GM10847 (cell line): ENCODE results near the gene MFSD2B.

Source experiments
- POLR2A ChIP-seq: IDR thresholded peaks from 2 replicates; pipeline ENCODE4 v1.6.1; 2011; ENCODE audit not compliant: insufficient read length; ENCODE audit errors: extremely low read depth

The MFSD2B gene

DNA sequence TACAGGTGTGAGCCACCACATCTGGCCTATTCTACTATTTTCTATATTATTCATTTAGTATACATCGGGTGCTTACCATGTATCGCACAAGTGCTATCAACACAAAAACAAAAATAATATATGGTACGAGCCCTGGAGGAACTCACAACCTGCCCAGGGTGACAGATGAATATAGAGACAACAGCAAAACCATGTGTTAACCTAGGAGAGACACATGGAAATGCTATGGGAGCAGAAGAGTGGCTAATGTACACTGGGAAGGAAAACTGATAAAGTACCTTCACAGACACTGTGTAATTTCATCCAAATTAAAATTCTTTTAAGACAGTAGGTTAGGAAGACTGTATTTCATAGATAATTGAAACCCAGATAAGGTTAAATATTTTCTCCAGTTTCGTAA, 62.4 kb downstream of the MFSD2B start:
- no peak for TF ChIP-seq POLR2A

DNA sequence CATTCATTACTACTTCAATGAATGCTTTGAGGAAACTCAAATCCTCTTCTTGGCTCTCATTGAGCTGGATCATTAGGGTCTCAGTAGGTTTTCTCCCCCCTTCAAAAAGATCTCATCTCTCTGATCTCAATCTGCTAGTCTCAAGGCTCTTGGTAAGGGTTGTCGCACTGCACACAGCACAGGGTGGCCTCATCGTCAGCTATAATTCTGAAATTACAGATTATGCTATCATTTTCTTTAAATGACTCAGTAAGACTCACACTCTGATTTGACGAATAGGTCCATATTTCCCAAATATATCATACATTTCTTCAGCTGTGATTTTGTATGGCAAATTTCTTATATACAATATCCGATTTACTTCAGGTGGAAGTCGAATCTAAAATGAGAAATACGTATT, 63.9 kb downstream of the MFSD2B start:
- TF ChIP-seq POLR2A: no peak

DNA sequence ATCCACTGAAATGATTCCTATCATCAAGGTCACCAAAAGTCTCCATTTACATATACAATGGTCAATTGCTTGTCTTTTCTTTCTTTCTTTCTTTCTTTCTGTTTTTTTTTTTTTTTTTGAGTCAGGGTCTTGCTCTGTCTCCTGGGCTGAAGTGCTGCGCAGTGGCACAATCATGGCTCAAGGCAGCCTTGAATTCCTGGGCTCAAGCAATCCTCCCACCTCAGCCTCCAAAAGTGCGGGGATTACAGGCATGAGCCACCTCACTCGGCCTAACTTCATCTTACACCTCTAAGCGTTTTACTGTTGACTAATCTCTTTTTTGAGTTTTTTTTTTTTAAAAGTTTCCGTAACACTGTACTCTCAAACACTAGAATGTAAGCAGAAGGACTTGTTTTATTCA, 65.4 kb downstream of the MFSD2B start:
- no peak for TF ChIP-seq POLR2A
